Prostate gland (tissue), 2 donors: ENCODE results near the gene GLIS2. TPM values are rescaled to one million over a fixed set of nuclear protein-coding genes. Genes with fewer than 3 reads are reported as not detected.

Source experiments
- DNase-seq: peaks from one replicate; pipeline ENCODE4 v3.0.0-alpha.2; 2019; ENCODE audit warnings: low spot score
- H3K27ac ChIP-seq, 2 donors: fragments of 200-600 bp; sonication (generic); 2 replicates each; pipeline ENCODE4 v1.5.1; 2017 to 2019
- H3K27me3 ChIP-seq: fragments of 200-600 bp; sonication (generic); replicated peaks from 2 replicates; pipeline ENCODE4 v1.5.1; 2019; ENCODE audit not compliant: insufficient read depth
- H3K36me3 ChIP-seq, 2 donors: fragments of 200-600 bp; sonication (generic); 1 replicate in 1 of 2; 2 replicates in 1 of 2; pipeline versions ENCODE4 v1.5.1 to v1.8.1; 2017 to 2019
- H3K4me1 ChIP-seq: fragments of 200-600 bp; sonication (generic); replicated peaks from 2 replicates; pipeline ENCODE4 v1.5.1; 2019
- H3K4me3 ChIP-seq, 2 donors: fragments of 200-600 bp; sonication (generic); 2 replicates each; pipeline ENCODE4 v1.5.1; 2017 to 2019
- H3K9me3 ChIP-seq: fragments of 200-600 bp; sonication (generic); 2 replicates; pipeline ENCODE4 v1.5.1; 2017
- POLR2A ChIP-seq: fragments of 450-650 bp; IDR thresholded peaks from one replicate; pipeline ENCODE4 v1.6.1; 2016; ENCODE audit warnings: antibody characterized with exemption, mild to moderate bottlenecking
- POLR2AphosphoS5 ChIP-seq: sonication (generic); formaldehyde crosslinking; IDR thresholded peaks from one replicate; pipeline ENCODE4 v1.6.1; 2017; ENCODE audit warnings: antibody characterized with exemption
- WGBS: methylation state at CpG from one replicate; pipeline ENCODE4 v1.1.5; 2018; 5-methylcytosine and 5-hydroxymethylcytosine counted together
- intact Hi-C: fragments of 100-400 bp; cut with DNase I; formaldehyde crosslinking; loops from one replicate; pipeline ENCODE4 v1.14.2; 2022
- total RNA-seq, 2 donors: library from RNA; depleted of rRNA; stranded (reverse); fragments of >200 nt; gene quantifications; one replicate each; pipeline ENCODE4 v1.1.0, GENCODE V29; 2016
- TF ChIP-seq, protein P1 (sequence below), 4 experiments: fragments of 200-600 bp in 2 of 4; fragments of 450-650 bp in 2 of 4; sonication (generic) in 2 of 4; IDR thresholded peaks; 1 replicate in 3 of 4; 2 replicates in 1 of 4; pipeline ENCODE4 v1.5.1; 2016 to 2019; ENCODE audit warnings: antibody characterized with exemption in 4 of 4, mild to moderate bottlenecking in 2 of 4, moderate library complexity in 2 of 4

The GLIS2 gene
- total RNA-seq, 2 donors from 2014 or later: 3.8 to 10.5 TPM

DNA sequence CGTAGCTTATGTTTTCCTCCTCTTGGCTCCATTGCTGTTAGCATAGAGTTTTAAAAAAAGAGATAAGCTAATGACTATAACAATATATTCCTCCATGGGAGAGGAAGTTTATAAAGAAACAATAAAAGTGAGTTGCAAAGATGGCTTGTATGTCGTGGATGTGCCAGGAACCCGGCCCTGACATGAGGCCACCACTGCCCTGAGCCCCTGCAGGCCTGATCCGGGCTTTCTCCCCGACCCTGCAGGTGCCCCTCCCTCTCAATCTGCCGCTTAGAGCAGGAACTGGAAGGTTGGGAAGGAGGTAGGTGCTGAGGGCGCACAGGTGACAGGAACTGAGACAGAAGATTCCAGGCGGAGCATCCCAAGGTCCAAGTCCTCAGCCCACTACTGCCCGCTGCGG, 23.6 kb downstream of the GLIS2 start:
- 52% methylated on average over 10 of the region's 10 CpGs for WGBS
- Histone ChIP-seq H3K4me3 (no peak overlapping the region), H3K27ac (no peak overlapping the region), H3K4me1 (no peaks in the 10 kb centered on the region), H3K9me3 (no peaks in the 10 kb centered on the region), H3K27me3 (no peaks in the 10 kb centered on the region), H3K36me3 (no peaks in the 10 kb centered on the region)
- intact Hi-C loops: no loop called here
- DNase-seq: no peak
- TF ChIP-seq, protein P1, sequence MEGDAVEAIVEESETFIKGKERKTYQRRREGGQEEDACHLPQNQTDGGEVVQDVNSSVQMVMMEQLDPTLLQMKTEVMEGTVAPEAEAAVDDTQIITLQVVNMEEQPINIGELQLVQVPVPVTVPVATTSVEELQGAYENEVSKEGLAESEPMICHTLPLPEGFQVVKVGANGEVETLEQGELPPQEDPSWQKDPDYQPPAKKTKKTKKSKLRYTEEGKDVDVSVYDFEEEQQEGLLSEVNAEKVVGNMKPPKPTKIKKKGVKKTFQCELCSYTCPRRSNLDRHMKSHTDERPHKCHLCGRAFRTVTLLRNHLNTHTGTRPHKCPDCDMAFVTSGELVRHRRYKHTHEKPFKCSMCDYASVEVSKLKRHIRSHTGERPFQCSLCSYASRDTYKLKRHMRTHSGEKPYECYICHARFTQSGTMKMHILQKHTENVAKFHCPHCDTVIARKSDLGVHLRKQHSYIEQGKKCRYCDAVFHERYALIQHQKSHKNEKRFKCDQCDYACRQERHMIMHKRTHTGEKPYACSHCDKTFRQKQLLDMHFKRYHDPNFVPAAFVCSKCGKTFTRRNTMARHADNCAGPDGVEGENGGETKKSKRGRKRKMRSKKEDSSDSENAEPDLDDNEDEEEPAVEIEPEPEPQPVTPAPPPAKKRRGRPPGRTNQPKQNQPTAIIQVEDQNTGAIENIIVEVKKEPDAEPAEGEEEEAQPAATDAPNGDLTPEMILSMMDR (IDR thresholded peaks at IDR 0.05): no peak
- no peak for TF ChIP-seq POLR2AphosphoS5
- TF ChIP-seq POLR2A: no peak

DNA sequence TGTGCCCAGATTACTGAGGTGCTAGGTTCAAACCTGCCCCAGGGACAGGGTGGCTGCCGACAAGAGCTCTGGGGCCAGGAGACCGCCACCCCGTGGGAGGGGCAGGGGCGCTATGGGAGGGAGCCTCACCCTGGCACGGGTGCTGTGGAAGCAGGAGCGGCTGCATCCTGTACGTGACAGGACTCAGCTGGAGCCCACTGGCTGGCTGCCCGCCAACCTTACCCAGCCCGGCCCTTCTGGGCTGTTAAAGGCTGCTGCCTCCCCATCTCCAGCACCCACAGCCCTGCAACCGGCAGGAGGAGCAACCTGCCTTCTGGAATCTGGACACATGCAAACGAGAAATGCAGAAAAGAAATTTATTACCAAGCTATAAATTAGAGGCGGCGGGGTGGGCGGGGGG, 24.0 kb downstream of the GLIS2 start:
- H3K27ac ChIP-seq: no peak overlapping the region
- DNase-seq: no peak
- no peak for TF ChIP-seq POLR2AphosphoS5
- TF ChIP-seq, protein P1 (IDR thresholded peaks at IDR 0.05): no peak
- no peak for TF ChIP-seq POLR2A
- intact Hi-C loops: no loop called here
- no peaks in the 10 kb centered on the region for H3K36me3 ChIP-seq
- 35% methylated on average over 13 of the region's 14 CpGs for WGBS
- no peaks in the 10 kb centered on the region for H3K27me3 ChIP-seq
- H3K9me3 ChIP-seq: no peaks in the 10 kb centered on the region
- no peaks in the 10 kb centered on the region for H3K4me1 ChIP-seq
- H3K4me3 ChIP-seq: no peak overlapping the region

DNA sequence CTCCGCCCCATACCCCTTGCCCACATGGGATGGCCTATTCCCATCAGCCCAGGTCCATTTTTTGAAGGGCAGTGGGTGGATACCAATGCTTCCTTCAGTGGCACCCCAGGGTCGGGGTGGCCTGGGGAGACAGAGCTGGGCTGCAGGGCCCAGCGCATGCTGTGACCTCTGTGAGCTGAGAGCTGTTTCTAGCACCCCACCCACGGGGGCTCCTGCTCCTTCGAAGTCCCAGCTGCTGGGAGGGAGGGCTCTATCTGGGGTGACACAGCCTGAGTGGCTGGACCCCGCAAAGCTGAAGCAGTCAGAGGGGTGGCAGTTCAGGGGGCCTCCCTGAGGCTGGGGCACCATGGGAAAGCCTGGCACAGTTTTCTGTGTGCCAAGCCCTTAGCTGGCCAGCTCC, 24.6 kb downstream of the GLIS2 start:
- no peak overlapping the region for H3K4me3 ChIP-seq
- TF ChIP-seq POLR2A: no peak
- TF ChIP-seq POLR2AphosphoS5: no peak
- TF ChIP-seq, protein P1 (IDR thresholded peaks at IDR 0.05): no peak
- no peak overlapping the region for H3K27ac ChIP-seq
- intact Hi-C loops: no loop called here
- no peak for DNase-seq
- no peaks in the 10 kb centered on the region for H3K4me1 ChIP-seq
- H3K9me3 ChIP-seq: no peaks in the 10 kb centered on the region
- no peaks in the 10 kb centered on the region for H3K27me3 ChIP-seq
- no peaks in the 10 kb centered on the region for H3K36me3 ChIP-seq
- 66% methylated on average over 6 of the region's 6 CpGs for WGBS

DNA sequence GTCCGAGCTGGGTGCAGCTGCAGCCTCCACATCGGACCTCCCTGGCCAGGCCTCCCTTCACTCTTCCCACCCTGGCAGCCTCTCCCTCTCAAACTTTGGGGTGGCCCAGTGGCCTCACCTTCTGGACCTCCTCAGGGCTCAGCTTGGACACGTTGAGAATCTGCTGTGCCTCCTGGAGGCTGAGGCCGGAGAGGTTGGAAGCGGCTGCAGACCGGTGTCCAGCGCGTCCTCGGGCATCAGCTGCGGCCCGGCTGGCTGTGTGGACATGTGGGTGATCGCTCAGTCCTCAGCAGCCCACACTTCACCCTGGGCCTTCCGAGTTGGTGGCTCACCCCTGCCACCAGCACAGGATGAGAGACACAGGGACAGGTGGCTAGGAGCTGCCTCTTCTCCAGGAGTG, 25.4 kb downstream of the GLIS2 start:
- no peaks in the 10 kb centered on the region for H3K36me3 ChIP-seq
- 91% methylated on average over 13 of the region's 13 CpGs for WGBS

More for the DNA sequence above, 25.4 kb downstream of the GLIS2 start:
- no peak overlapping the region for H3K27ac ChIP-seq
- DNase-seq: no peak
- no peak overlapping the region for H3K4me3 ChIP-seq
- intact Hi-C loops: no loop called here
- H3K27me3 ChIP-seq: no peaks in the 10 kb centered on the region
- no peaks in the 10 kb centered on the region for H3K9me3 ChIP-seq
- H3K4me1 ChIP-seq: no peaks in the 10 kb centered on the region
- TF ChIP-seq POLR2AphosphoS5 (no peak), POLR2A (no peak)
- TF ChIP-seq, protein P1 (IDR thresholded peaks at IDR 0.05): no peak
